GM18858 (cell line): Measurements from ENCODE around the gene SLC29A1.
"Not testable (repeated sequence)": the region's sequence is repeated elsewhere in the genome, so short reads cannot be mapped to it uniquely, and the experiment has no call there.

ENCODE experiments used
- ATAC-seq: cut with Tn5 transposase; IDR thresholded peaks from one replicate; pipeline ENCODE4 v1.9.1; 2021; ENCODE audit not compliant: unreplicated experiment

The SLC29A1 gene

GRCh38 chr6:44193307-44193910 is 30.0 kb upstream of the SLC29A1 start:
- no peak for ATAC-seq

- no peak for ATAC-seq
These were observed 29.1 kb upstream of the SLC29A1 start for GRCh38 chr6:44194326-44194725.

- ATAC-seq: not testable (repeated sequence)
These were observed 27.0 kb upstream of the SLC29A1 start for GRCh38 chr6:44196351-44196750.

- no peak for ATAC-seq
These were observed 24.7 kb upstream of the SLC29A1 start for GRCh38 chr6:44198684-44199083.

GRCh38 chr6:44199883-44200282 is 23.5 kb upstream of the SLC29A1 start:
- ATAC-seq: no peak

GRCh38 chr6:44201200-44201599 is 22.2 kb upstream of the SLC29A1 start:
- no peak for ATAC-seq

- ATAC-seq: no peak
These were observed 21.6 kb upstream of the SLC29A1 start for GRCh38 chr6:44201638-44202303.

GRCh38 chr6:44202332-44202971 is 20.9 kb upstream of the SLC29A1 start:
- ATAC-seq: no peak

- no peak for ATAC-seq
These were observed 20.2 kb upstream of the SLC29A1 start for GRCh38 chr6:44202972-44203750.

- ATAC-seq: no peak
These were observed 19.4 kb upstream of the SLC29A1 start for GRCh38 chr6:44203955-44204354.

- ATAC-seq: no peak
These were observed 15.4 kb upstream of the SLC29A1 start for GRCh38 chr6:44207966-44208365.

- no peak for ATAC-seq
These were observed 12.1 kb upstream of the SLC29A1 start for GRCh38 chr6:44211284-44211683.

- ATAC-seq: no peak
These were observed 9.1 kb upstream of the SLC29A1 start for GRCh38 chr6:44214307-44214706.

- no peak for ATAC-seq
These were observed 6.6 kb upstream of the SLC29A1 start, which contains the start of gene MYMX for GRCh38 chr6:44216677-44217331. MYMX (plus strand) TSS chr6:44216926; CDS start chr6:44217472, 546 bp downstream.

- no peak for ATAC-seq
These were observed 5.9 kb upstream of the SLC29A1 start for GRCh38 chr6:44217332-44218143.

GRCh38 chr6:44219053-44219814 is 4.2 kb upstream of the SLC29A1 start:
- peak; percentile 49 for ATAC-seq

- no peak for ATAC-seq
These were observed 3.3 kb upstream of the SLC29A1 start for GRCh38 chr6:44219815-44220784.

GRCh38 chr6:44220913-44221290 is 2.5 kb upstream of the SLC29A1 start:
- no peak for ATAC-seq
